ENCODE results near the gene TMEM178B.
"Not testable (repeated sequence)": the region's sequence is repeated elsewhere in the genome, so short reads cannot be mapped to it uniquely, and the experiment has no call there.

TMEM178B gene

DNA sequence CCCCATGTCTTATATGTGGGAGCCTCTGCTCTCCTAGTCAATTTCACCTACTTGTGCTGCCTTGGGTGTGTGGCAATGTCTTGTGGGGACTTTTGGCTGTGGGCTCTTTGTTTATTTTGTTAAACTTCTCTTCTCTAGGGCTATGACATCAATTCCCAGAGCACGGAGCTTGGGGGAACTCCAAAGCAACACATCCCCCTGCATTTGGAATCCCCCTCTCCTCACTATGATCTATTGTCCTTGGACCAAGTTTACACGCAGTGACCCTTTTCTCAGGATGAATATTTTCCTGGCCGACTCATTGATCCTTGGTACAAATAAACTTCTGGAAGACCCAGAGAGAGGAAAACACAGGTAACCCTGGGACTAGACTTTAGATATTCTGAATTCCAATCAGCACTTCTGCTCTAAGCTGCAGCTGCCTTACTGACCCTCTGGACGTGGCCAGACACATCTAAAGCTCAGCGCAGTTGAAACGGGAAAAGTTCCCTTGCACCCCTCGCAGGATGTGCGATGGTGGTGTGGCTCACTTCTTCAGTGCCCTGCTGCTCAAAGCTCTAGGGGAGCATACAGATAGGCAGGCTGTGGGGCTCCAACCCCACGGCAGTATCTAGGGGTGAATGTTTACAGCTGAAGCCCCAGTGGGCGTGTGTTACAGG is 110.8 kb downstream of the TMEM178B start:
- no peak for DNase-seq (ENCODE audit: low read depth)

DNA sequence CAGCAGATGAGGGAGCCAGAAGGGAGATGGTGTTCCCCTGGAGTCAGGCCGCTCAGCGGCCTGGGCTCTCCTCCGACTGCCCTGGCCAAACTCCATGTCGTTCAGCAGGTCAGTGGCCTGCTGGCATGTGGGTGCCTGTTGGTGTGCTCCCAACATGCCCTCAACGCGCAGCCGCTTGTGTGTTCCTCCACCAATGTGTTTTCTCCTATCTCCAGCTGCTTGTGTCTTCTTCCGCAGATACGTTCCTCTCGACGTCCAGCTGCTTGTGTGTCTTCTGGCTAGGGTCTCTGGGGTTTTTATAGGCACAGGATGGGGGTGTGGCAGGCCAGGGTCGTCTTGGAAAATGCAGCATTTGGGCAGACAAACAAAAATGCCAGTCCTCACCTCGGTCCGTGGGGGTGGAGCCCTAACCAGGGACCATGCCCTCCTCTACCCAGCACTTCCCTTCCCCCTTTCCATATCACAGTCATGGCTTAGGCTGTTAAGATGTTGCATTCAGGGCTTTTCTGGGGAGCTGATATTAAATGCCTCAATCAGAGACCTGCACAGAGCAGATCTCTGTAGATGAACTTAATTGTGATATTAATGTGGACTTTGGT is 111.6 kb downstream of the TMEM178B start:
- DNase-seq (ENCODE audit: low read depth), result no peak

DNA sequence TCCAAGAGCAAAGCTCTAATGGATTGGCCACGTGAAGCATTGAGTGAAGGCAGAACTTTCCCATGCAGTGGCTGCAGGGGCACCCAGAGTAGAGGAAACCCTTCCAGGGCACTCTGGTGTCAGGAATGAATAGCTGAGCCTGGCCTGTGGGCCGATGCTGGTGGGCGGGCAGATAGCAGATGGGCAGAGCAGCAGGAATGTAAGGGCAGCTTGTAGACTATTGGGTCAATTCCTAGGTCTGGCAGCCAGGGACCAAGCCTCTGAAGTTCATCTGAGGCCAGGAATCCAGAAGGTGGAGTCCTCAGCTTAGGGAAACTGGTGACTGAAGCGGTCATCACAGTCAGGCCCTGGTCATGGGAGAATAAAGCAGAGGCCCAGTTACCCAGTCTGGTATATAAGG is 115.4 kb downstream of the TMEM178B start:
- no peak for DNase-seq (ENCODE audit: low read depth)

DNA sequence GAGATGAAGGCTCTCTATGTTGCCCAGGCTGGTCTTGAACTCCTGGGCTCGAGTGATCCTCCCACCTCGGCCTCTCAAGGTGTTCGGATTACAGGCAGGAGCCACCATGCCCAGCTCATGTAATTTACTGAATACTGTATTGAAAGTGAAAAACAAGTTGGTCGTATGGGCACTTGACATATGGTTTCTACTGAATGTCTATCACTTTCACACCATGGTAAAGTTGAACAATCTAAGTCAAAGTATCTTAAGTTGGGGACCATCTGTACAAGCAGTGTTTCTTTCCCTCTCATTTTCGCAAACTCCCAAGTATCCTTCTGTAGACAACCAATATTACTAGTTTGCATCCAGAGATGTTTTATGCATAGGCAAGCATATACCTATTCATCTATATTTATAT is 116.6 kb downstream of the TMEM178B start:
- DNase-seq (ENCODE audit: low read depth), result no peak

DNA sequence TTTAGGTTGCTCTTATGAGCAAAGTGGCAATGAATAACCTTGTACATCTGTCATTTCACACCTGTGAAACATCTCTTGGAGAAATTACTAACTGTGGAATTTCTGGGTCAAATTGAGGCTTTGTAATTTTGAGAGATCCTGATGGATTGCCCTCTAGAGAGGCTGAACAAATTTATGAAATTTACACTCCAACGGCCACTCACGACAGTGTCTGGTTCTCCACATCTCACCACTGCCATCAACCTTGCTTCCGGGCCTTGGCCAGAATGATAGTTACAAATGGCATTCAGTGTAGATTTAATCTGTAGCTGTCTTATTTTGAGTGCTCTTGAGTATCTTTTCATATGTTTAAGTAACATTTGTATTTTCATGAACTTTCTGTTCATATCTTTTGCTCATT is 117.4 kb downstream of the TMEM178B start:
- no peak for DNase-seq (ENCODE audit: low read depth)

DNA sequence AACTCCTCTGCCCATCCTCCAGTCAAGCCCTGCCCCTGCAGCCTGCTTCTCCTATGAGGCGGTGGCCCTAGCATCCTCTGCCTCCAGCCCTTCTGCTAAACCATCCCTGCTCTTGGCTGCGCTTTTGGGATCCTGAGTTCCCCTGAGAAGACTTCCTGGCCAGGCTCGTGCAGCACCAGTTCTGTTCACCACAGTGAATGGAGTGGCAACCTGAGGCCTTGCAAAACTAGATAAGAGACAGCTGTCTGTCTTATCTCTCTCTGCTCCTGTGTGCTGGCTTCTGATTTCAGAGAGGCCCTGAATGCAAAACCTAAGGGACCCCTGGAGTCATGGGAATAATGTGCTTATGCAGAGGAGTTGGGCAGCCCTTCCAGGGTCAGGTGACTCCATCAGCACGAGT is 119.2 kb downstream of the TMEM178B start:
- no peak for DNase-seq (ENCODE audit: low read depth)

DNA sequence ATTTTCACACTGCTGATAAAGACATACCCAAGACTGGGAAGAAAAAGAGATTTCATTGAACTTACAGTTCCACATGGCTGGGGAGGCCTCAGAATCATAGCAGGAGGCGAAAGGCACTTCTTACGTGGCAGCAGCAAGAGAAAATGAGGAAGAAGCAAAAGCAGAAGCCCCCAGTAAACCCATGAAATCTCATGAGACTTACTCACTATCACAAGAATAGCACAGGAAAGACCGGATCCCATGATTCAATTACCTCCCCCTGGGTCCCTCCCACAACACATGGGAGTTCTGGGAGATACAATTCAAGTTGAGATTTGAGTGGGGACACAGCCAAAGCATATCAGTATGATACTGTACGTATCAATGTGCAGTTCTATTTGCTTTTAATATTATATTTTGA is 121.9 kb downstream of the TMEM178B start:
- DNase-seq (ENCODE audit: low read depth), result not testable (repeated sequence)

DNA sequence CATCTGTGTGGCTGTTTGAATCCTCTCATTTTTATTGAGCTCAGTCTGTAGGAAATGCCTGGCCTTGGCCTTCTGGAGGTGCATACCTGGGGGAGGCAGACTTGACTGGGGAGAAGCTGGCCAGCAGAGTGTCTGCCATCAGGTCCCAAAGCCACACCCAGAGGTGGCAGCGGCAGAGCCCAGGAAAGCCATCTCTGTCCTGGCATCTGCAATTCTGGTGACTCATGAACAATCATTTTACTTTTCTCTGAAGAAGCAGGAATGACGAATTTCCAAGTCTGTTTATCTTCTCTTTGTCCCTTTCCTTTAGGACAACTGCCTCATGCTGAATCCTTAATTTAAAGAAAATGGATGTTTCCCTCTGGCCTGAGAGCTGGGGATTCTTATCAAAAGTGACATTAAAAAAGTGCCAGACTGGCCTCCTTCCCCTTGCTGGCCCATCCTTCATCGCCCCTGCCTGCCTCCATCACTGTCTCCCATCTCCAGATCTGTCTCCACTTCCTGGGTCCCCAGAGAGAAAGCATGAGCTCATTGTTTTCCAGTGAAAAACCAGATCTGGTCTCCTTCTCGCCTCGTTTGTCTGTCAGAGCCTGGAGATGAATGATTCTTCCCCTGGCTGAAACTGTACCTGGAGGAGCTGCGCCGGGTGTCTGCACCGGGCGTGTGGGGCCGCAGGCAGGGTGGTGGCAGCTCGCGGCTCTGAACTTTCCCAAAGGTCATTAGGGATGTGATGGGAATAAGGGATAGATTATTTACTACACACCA is 124.5 kb downstream of the TMEM178B start:
- no peak for DNase-seq (ENCODE audit: low read depth)

DNA sequence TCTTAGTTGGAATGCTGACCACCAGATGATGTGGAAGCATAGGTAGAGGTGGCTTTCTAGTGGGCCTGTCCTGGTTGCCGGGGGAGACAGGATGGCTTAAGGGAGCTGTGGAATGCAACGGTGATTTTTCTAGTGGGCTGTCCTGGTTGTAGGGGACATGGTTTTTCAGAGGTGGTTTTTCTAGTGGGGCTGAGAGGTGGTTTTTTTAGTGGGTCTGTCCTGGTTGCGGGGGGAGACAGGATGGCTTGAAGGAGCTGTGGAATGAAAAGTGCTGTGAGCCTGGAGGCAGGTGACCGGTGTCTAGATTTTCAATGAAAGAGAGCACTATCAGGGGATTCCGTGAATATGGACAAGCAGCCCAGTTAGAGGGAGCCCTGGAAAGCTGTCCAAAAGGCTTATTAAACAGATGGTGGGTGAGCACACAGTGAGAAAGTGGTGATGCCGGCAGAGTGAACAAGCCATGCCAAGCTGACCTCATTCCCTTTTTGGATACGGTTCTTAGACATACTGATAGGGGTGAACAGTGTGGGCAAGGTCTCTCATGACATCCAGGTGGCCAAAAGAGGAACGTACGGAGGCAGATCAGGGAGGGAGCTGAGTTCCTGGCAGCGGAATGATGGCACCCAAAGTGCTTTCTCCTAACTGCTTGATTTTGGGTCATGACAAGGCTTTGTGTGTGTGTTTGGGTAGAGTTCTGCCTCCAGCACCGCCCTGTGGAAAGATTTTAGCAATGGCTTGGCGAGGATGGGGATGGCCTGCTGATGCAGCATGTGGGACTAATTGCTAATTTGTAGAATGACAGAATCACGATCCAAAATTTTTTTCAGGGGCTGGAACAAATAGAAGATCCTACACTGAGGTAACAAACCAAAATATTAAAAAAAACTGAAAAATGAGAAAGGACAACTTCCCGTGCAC is 126.6 kb downstream of the TMEM178B start:
- DNase-seq (ENCODE audit: low read depth), result no peak

DNA sequence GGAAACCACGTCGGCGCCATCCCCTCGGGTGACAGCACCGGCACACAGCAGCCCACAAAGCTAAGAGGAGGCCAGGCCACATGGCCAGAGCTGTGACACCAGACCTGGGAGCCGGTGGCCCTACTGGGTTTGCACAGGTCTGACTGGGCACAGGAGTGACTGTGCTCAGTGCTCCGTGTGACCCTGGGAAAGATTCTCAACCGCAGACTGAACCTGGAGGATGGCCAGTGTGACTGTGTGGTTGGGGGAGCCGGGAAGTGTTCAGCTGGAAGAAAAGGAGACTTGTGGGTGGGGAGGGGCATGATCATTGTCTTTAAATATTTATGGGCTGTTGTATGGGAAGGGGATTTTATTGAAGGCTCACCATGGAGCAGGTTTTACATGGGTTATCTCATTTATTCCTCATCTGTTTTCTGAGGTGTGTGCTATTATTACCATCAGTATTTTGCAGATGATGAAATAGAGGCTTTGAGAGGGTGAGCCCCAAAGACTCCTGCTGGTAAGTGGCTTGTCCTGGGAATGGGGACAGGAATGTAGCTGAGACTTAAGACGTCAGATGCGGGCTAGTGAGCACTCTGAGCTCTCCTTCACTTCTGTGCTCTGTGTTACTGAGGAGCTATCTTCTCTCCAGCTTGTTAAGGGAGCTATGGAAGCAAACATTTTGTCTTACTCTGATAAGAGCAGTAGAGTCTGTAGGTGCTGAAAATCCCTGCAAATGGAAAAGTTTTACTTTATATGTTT is 127.5 kb downstream of the TMEM178B start:
- no peak for DNase-seq (ENCODE audit: low read depth)

DNA sequence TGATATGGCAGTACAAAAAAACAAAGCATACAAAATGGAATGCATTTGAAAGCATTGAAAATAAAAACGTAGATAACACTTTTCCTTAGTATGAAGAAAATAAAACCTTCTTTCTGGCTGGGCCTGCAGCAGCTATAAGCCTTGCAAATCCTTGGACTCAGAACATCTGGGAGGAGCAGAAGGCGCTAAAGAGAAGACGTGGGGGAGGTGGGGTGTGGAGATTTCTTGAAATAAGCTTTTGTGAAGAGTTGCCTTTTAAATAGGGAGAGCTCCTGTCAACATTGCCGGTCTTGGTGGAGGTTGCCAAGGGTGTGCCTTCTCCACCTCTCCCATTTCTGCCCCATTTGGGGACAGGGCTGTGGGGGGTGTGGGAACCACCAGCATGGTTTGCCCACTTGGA is 128.7 kb downstream of the TMEM178B start:
- DNase-seq (ENCODE audit: low read depth), result no peak

DNA sequence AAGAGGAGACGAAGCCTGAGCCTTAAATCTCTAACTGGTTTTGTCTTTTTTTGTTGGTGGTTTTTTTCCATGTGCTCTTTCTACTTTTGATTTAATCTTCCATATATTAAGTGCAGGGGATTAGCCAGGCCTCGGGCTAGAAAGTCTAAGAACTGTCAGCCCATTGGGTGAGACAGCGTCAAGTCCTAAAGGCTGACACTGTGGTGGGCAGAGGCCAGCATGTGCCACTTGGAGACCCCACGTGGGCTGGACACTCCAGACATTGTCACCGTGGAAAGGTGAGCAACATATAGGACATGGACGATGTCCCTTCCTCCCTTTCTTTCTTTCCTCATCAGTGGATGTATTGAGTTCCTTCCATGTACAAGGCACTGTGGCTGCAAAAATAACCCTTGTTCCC is 129.3 kb downstream of the TMEM178B start:
- no peak for DNase-seq (ENCODE audit: low read depth)

DNA sequence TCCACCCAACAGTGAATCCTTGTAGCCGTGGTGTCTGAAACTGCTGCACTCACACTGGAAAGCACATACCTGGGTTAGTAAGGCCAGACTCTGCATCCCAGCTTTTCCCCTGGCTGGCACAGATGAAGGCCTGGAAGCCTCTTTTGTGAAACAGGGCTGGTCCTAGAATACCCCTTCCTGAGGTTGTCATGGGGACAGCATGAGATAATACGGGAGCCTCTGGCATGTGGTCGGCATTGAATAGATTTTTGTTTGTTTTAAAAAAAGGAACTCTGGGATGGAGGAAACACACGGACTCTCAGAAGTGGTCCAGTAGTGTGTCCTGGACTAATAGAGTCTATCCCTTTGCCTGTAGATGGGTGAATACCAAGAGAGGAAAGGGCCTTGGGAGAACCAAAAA is 129.7 kb downstream of the TMEM178B start:
- DNase-seq (ENCODE audit: low read depth), result no peak

DNA sequence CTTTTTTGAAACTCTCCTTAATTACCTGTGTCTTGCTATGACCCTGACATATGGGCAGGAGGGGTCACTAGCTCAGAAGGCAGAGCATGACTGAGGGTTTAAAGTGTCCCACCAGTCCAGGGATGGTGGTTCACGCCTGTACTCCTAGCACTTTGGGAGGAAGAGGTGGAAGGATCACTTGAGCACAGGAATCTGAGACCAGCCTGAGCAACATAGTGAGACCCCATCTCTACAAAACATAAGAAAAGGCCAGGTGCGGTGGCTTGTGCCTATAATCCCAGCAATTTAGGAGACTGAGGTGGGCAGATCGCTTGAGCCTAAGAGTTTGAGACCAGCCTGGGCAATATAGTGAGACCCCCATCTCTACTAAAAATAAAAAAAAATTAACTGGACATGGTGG is 133.8 kb downstream of the TMEM178B start:
- DNase-seq (ENCODE audit: low read depth), result no peak

DNA sequence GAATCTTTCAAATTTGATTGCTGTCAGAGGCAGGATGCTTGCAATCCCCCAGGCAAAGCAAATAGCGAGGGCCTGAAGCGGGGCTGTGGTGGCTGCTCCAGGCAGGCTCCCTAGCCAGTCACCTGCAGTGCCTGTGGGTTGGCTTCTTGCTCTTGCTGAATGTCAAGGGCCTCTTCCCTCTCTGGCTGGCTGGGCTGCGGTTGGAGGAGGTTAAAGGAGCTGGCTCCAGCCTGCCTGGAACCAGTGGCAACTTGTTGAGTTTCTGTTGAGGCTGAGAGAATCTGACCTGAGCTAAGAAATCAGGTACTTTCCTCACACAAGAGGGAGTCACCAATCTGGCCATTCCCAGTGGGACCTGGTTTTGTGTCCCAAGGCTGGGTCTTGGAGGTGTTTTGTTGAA is 134.7 kb downstream of the TMEM178B start:
- no peak for DNase-seq (ENCODE audit: low read depth)

DNA sequence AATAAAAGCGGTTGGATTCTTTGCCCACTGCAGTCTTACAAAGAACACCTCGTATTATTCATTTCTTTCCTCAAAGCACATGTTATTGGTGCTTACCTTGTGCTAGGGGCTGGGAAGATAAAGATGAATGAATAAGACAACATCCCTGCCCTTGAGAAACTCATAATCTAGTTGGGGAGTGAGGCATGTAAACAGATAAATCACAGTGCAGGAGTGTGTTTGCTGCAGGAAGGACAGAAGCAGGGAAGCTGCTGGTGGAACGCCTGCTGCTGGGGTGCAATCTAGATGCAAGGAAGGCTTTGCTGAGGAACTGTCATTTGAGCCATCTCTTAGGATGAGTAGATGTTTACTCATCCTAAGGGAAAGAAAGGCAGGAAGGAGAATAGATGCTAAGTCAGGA is 135.6 kb downstream of the TMEM178B start:
- no peak for DNase-seq (ENCODE audit: low read depth)

DNA sequence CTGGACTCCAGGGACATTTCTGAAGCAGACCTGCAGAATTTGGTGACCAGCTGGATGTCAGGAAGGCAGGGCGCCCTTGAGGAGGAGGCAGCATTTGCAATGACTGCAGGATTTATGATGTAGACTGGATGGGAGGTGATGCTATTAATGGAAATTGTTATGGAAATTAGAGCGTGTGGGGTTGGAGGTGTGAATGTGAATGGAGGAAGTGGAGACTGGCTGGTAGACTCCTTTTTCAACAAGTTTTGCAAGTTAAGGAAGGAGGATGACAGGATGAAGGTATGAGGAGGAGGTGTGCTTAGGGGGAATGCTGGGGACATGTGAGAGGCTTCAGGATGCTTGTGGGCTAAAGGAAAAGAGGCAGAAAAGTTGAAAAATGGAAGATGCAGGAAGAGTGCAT is 137.0 kb downstream of the TMEM178B start:
- DNase-seq (ENCODE audit: low read depth), result no peak

DNA sequence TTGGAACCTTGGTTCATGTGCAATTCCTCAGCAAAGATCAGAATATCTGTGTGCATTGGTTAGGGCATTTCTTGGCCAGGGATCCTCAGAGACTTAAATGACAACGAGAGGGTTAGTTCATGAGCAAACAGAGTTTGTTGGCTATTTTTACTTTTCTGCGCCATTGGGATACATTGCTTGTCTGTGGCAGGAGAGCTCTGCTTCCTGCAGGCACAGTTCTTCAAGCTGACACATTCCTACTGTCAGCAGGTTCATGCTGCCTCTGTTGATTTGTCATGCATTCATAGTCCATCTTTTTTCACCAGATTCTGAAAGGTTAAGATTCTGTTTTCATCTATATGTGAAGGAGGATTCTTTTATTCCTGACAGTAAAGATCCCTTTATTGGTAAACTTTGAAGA is 139.4 kb downstream of the TMEM178B start:
- no peak for DNase-seq (ENCODE audit: low read depth)

DNA sequence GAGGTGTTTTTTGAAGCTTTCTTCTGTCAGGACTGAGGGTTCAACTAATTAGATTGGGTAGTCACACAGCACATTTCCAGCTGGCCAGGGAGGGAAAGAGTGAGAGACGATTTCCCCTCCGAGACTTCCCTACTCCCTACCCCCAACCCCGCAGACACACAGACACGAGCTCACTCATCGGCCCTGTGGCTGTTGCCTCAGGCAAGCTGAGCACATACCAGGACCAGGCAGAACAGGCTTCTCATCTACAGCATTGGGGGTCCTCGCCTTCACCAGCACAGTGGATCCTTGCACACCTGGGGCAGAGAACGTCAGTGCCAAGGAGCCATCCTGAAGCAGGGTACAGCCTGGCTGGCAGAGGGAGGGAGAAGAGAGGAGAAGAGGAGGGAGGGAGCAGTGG is 144.1 kb downstream of the TMEM178B start:
- no peak for DNase-seq (ENCODE audit: low read depth)

DNA sequence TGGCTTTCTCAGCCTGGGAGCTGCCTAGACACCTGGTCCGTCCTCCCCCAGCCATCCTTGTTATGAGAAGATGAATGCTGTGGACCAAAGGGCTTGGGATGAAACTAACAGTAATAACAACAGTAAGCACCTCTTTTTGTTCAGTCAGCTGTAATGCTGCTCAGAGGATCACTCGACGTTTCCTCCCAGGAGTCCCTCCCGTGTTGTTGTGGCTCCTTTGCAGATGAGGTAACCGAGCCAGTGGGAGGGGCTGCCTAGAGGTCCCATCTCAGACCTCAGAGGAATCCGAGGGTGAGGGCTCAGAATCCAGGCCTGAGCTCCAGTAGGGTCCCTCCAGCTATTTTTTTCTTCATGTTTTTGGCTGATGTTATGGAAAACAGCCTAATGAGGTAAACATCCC is 145.1 kb downstream of the TMEM178B start:
- DNase-seq (ENCODE audit: low read depth), result no peak

DNA sequence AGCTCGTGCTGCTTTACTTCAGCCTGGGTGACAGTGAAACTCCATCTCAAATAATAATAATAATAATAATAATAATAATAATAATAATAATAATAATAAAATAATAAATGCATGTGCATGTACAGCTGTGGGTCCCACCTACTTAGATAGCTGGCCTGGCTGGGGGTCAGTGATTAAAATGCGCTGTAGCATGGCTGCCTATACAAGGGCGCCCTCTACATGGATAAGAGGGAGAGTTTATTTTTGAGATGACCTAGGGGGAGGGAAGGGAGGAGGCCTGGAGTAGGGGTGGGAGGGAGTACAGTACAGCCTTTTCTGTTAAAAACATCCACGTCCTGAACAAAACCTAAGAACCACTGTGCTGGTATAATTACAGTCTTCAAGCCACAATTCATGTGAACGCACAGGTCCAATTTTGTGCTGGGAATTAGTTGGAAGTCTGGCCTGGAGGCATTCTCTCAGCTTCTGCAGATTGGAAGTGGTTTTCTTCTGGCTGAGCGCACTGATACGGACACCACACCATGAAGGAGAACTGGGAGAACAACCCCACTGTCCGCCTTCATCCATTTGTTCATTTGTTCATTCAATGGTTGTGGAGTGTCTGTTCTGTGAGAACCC is 146.5 kb downstream of the TMEM178B start:
- no peak for DNase-seq (ENCODE audit: low read depth)

Measured in activated gamma-delta T cell treated with anti-CD3 and anti-CD28 coated beads, Interleukin-2, amount 50 U/mL, for 16 hours (primary cell).